NCI-H1092 (cell line): Measurements from ENCODE around the gene NF1.
"Not testable (repeated sequence)": the region's sequence is repeated elsewhere in the genome, so short reads cannot be mapped to it uniquely, and the experiment has no call there.

Experiments
- DNase-seq: peaks from one replicate; lab custom pipeline; 2025; lab: John Stamatoyannopoulos, UW

Gene NF1

GRCh38 chr17:31296142-31296541 lies 201.4 kb downstream of the NF1 start:
- DNase-seq, result no peak

DNA sequence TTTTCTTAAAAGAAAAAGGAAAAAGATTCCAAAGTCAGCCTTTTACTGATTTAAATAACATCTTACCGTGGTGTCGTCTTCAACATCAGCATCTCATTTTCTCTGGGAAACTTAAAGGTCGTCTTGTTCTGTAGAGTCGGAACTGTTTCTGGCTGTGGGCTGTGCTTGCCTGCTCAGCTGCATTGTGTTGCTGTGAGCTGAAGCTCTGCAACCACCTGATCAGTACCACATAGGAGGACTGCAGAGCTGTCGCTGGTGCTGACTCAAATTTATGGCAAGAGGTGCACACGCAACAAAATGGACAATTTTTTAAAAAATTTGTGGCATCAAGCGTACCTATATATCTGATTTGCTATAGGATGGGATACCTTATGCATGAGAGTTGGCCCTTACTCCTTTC lies 202.3 kb downstream of the NF1 start, which contains the start of gene OMG:
OMG (minus strand) TSS at position 150 of the 400 bp plus-strand sequence. CDS start 908 bp downstream, outside the sequence.
- no peak for DNase-seq

- no peak for DNase-seq
These were observed 204.8 kb downstream of the NF1 start for GRCh38 chr17:31299624-31300023.

DNA sequence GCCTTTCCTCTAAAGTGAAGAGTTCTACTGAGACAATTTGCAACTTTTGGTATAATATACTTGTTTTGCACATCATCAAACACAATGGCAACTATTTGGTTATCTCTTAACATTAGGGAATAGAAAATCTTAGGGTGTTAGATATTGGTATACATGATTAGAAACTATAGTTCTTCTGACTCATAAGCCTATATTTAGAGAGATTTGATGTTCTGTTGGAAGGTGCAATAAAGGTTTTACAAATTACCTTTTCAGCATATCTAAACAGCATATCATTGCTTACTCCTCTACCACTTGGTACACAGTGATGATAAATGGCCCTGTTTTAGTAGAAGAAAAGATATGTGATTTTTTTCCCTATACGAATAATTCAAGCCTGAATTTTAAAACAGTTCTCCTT lies 212.9 kb downstream of the NF1 start:
- DNase-seq, result no peak

DNA sequence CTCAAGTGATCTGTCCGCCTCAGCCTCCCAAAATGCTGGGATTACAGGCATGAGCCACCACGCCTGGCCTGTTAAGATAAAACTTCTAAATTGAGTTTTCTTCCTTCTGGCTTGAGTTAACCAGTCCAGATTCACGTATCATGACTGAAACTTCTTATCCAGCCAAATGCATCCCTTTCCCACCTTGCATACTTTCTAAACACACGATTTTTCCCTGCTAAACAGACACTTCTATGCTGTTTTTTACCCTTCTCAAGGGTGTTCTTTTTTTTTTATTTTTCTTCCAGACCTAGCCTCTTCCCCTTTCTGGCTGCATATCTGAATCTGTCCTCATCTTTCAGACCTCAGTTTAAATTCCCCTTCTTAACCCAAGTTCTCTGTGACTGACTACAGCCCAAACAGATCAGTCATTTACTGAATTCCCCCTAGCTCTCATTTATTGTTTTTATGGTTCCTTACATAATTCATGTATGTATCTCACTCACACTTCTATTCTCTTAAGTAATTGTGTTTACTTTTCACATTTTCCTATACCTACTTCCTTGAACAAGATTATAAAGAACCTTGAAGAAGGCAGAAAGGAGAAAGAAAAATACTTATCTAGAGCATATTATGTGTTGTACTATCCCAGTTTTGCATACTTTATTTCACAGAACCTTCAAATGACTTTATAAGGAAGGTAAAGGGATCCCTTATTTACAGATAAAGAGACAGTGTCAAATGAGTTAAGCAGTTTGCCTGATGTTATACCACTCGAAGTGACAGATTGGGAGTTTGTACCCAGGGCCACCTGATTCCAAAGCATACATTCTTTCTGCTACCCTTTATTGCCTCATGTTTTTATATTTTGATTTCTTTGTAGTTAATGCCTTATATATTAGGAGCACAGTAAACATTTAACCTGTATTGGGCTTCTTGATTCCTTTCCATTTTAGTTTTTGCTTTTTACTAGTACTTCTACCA lies 213.9 kb downstream of the NF1 start:
- no peak for DNase-seq

GRCh38 chr17:31309556-31309955 lies 214.8 kb downstream of the NF1 start:
- no peak for DNase-seq

- no peak for DNase-seq
These were observed 215.5 kb downstream of the NF1 start for GRCh38 chr17:31310260-31310659.

DNA sequence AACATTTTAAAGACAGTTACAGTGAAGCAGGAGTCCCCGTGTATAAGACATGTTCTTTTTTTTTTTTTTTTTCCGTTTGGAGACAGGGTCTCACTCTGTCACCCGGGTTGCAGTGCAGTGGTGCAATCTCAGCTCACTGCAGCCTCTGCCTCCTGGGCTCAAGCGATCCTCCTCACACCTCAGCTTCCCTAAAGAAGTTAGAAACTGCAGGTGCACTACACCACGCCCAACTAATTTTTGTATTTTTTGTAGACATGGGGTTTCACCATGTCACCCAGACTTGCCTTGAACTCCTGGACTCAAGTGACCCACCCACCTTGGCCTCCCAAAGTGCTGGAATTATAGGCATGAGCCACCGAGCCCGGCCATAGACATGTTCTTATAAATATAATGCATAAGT lies 216.1 kb downstream of the NF1 start:
- DNase-seq, result no peak

DNA sequence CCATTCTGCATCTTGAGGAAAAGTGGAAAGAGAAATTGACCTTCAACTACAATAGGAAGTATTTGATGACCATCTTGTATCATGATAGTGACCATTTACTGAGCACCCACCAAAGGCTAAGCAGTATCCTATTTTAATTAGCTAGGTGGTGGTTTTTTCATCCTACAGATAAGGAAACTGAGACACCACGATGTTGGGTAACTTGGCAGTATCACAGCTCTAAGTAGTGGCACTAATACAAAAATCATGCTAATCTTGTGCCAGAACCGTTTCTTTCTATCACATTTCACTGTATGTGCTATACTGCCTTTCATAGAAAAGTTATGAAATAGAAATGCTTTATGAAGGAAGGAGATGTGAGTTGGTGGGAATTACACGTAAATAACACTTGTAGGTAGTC lies 216.7 kb downstream of the NF1 start:
- no peak for DNase-seq

DNA sequence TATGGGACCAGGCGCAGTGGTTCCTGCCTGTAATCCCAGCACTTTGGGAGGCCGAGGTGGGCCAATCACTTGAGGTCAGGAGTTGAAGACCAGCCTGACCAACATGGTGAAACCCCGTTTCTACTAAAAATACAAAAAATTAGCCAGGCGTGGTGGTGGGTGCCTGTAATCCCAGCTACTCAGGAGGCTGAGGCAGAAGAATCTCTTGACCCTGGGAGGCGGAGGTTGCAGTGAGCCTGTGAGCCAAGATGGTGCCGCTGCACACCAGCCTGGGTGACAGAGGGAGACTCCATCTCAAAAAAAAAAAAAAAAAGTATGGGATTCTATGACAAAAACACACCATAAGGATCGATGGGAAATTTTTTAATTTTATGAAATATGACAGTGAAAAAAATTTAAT lies 217.4 kb downstream of the NF1 start:
- not testable (repeated sequence) for DNase-seq

GRCh38 chr17:31313982-31314781 lies 219.4 kb downstream of the NF1 start, which contains the start of gene EVI2B:
Gene EVI2B, minus strand, starts transcription at chr17:31314054. Its CDS starts 8,445 bp downstream, at chr17:31305609.
- no peak for DNase-seq

DNA sequence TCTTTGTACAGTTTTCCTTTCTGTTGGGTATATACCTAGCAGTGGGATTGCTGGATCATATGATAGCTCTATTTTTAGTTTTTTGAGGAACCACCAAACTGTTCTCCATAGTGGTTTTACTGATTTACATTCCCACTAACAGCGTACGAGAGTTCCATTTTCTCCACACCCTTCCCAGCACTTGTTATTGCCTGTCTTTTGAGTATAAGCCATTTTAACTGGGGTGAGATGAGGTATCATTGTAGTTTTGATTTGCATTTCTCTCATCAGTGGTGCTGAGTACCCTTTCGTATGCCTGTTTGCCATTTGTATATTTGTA lies 220.0 kb downstream of the NF1 start:
- no peak for DNase-seq

DNA sequence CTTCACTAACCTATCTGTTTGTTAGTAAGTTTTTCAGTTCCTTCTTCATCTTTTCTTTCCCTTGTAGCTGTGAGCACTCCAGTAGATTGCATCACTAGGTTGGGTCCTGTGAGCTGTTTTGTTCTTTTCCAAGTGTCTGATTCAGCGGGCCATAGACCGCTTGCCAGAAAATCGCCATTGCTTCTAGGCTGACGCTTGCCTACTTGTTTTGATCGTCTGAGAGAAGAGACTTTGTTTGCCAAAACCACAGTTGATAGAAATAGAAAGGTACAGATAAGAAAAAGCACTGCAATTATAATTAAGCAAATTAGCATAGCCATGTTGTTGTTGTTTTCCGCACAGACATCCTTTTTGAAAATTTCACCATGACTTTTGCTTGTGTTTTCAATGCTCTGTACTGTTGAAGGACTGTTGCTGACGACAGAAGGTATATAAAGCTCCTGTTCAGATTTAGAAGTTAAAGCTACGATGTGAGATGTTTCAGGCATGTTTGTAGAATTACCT lies 223.6 kb downstream of the NF1 start:
- no peak for DNase-seq

DNA sequence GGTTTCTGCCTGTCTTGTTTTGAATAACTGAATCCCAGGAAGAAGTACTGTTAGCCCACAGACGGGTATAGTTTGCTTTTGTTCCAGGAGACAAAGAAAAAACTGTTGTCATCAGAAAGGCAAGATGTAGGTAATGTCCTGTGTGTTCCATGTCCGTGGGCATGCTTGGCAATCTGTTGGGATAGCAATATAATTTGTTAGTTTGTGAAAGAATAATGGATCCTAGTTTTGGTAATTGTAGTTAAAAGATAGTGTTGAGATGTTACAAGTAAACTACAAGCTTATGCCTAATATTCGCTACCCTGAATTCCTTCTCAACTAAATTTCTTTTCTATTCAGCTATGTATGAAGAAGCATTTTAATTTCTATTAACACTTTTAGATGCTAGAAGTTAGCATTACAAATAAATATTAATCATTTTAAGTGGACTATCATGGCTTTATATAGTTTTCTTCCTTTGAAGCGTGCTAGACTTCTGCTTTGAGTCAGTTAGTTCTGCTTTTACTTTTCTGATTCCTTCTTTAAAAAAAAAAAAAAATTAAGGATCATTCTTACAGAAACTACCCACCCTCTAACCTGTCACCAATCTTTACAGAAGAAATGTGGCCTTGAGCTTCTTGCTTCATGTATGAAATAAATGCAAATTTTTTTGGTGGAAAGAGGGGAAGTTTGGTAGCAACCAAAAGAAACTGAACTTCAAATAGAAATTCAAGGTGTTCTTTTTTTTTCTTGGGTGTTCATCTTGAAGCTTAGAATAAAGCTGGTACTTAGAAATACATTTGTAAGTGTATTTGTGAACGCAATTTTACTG lies 224.3 kb downstream of the NF1 start:
- DNase-seq, result no peak

GRCh38 chr17:31320241-31320640 lies 225.5 kb downstream of the NF1 start:
- no peak for DNase-seq

DNA sequence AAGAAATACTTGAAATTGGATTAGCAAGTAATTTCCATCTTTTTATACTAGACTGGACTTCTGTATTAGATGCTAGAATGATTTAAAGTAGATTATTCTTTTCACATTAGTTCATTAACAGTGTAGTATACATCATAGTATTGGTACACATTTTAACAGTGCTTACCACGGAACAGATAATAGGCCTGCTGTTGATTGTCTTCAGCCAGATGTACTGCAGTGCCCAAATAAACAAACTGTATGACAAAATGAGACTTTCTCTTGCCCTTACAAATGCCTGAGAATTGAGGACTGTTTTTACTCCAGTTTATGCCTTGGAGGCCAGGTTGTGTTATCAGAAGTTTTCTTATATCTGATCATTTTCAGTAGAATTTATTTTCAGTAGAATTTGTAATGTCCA lies 226.0 kb downstream of the NF1 start:
- no peak for DNase-seq

DNA sequence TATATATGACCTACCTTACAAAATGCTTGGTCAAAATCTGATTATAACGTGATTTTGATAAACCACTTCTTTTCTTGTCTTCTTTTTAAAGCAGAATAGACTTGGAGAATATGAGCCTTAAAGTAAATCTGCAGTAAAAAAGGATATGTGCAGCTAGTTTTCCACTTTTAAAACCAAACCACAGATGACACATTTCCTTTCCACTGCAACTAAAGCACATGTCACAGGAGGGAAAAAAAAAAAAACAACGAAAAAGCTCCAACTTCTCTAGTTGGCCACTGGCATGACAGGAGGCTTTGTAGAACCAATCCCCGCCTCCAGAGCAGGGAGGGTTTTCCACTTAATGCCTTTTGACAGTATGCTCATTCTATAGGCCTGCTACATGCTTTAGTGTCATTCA lies 226.7 kb downstream of the NF1 start, which contains the start of gene EVI2A:
EVI2A (minus strand) TSS at position 142 of the 400 bp plus-strand sequence. CDS start 2,609 bp downstream, outside the sequence.
- DNase-seq, result no peak

- DNase-seq, result no peak
These were observed 227.2 kb downstream of the NF1 start for GRCh38 chr17:31321966-31322365.

DNA sequence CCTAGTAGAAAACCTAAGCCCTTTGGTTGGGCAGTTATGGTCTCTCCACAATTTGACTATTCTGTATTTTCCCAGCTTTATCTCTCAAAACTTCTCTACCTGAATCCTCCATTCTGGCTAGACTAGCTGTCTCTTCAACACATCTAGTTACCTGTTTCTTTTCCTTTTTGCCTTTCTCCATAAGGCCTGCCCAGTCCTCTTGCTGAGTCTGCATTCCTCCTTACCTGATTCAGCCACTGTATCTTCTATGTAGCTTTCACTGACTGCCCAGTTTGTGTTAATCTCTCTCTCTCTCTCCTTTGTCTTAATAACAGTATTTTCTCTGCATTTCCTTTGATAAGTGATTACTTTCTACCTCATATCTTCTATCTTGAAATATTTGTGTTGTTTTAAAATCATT lies 228.8 kb downstream of the NF1 start:
- DNase-seq, result no peak

DNA sequence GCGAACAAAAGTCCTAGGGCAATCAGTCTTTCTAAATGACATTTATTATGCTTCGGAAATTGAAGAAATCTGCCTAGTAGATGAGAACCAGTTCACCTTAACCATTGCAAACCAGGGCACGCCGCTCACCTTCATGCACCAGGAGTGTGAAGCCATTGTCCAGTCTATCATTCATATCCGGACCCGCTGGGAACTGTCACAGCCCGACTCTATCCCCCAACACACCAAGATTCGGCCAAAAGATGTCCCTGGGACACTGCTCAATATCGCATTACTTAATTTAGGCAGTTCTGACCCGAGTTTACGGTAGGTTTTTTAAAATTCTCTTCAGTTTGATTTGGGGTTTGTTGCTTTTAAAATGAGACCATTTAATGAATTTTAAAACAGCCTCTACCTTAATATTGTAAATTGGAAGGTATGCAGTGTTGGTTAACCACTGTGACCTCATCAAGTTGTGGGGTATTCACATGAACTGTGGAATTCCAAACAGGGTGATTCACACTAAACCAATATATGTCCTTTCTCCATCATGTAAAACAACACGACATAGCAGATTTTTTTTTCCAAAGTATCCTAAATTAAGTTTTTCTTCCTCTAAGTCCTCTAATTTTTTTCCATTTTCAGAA lies 232.9 kb downstream of the NF1 start:
- DNase-seq, result no peak

- DNase-seq, result no peak
These were observed 233.4 kb downstream of the NF1 start for GRCh38 chr17:31328160-31328535.
